HG03354 (cell line): ENCODE results near the gene ABHD10.
"Not testable (repeated sequence)": the region's sequence is repeated elsewhere in the genome, so short reads cannot be mapped to it uniquely, and the experiment has no call there.

Source experiments
- ATAC-seq: cut with Tn5 transposase; IDR thresholded peaks from one replicate; pipeline ENCODE4 v1.9.1; 2021; ENCODE audit warnings: mild to moderate bottlenecking; ENCODE audit not compliant: unreplicated experiment, poor library complexity, severe bottlenecking

ABHD10 gene

DNA sequence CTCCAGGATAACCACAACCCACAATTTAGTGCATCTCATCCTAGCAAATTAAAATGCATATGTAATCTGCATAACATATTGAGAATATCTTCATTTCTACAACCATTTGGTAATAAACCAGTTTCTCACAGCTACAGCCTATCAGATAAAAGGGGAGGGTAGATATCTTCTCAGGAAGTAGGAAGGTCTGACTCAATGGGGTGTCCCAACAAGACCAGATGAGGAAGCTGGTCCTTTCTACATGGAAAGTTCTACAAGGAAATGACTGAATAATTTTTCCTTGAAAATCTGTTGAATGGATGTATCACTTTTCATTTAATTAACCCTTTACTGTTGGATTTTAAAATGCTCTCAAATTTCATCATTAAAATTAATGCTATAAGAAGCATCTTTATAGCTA, 38.3 kb downstream of the ABHD10 start:
- no peak for ATAC-seq

DNA sequence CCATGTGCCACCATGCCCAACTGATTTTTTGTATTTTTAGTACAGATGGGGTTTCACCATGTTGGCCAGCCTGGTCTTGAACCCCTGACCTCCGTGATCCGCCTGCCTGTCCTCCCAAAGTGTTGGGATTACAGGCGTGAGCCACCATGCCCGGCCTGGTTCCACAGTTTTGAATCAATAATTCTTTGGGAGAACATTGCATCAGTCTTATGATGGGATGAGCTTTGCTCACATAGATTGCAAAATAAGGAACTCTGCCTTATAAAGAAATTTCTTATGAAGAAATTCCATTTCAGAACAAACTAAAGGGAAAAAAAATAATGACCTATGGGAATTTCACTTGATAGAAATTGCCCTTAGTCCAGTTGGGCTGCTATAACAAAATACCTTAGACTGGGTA, 39.9 kb downstream of the ABHD10 start:
- no peak for ATAC-seq

DNA sequence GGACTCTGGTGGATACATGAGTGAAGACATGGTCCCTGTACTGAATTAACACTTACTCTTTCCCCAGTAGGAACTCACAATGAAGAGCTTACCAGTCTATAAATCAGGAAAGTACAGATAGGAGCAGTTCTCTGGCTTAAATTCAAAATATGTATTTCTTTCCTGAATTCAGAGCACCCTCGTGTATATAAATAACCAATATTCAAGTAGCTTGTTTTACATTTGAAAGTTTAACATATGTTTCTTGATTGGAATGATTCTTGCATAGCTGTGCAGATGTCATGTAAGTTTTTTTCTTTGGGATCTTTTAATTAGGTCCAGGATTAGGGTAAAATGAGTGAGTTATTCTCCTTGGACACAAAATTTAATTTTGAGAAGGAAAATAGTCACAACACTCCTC, 40.9 kb downstream of the ABHD10 start:
- no peak for ATAC-seq

DNA sequence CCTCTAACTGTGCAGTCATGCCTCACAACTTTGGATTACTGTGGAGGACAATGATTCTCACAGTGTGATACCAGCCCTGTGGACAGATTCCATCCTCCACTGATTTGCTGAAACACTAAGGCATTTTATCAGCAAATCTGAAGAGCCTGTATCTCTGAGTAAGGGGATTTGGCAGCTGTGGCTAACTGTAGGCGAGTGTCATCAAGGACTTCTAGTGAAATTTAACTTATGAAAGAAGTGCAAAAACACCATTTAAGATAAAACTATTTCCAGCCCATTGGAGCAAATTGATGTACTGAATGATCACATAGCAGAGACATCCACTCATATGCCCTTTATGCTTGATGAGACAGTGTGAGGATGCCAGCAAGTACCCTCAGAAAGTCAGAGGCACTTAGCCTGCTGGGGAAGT, 41.9 kb downstream of the ABHD10 start:
- ATAC-seq, result no peak

DNA sequence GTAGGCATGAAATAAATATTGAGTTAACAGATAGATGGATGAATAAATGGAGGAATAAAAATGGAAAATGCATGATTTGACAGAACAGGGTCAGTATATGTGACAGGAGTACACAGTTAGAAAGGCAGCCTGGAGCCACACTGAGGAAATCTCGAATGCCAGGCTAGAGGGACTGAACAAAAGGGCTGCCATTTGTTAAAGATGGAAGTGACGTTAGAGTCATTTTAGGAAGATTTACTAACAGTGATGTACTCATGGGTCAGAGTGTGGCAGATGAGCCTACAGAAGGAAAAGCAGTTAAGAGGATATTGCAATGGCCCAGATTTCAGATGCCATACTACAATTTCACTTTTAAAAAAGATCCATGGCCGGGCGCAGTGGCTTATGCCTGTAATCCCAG, 48.3 kb downstream of the ABHD10 start:
- ATAC-seq, result no peak

DNA sequence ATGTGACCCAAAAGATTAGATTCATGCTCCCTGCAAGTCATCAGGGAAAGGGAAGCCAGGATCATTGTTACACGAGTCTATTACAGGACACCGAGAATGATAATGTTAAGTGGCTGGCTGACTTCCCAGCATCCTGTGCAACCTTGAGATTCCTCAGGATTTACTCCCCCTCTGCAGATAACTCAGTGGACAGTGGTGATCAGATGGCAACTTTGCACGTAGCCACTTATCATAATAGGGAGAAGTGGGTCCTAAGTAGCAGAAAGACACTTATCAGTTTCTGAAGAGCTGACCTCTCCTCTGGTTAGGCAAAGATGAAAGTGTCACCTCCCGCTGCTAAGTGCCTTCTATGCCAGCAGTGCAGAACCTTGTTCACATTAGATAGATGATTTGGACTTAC, 49.0 kb downstream of the ABHD10 start:
- ATAC-seq, result no peak

DNA sequence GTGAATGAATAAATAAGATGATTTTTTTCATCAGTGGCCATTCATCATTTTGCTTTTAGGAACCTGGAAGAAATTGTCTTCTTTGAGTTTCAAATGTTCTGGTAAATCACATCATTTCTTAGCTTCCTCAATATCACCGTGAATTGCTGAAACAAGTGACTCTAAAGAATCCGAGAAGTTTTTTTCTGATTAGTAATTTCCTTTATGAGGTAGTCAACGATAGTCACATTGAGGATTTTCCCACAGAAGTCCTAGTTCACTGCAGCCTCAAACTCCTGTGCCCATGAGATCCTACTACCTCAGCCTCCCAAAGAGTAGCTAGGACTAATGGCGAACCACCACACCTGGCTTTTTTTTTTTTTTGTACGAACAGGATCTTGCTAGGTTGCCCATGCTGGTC, 52.1 kb downstream of the ABHD10 start:
- no peak for ATAC-seq

DNA sequence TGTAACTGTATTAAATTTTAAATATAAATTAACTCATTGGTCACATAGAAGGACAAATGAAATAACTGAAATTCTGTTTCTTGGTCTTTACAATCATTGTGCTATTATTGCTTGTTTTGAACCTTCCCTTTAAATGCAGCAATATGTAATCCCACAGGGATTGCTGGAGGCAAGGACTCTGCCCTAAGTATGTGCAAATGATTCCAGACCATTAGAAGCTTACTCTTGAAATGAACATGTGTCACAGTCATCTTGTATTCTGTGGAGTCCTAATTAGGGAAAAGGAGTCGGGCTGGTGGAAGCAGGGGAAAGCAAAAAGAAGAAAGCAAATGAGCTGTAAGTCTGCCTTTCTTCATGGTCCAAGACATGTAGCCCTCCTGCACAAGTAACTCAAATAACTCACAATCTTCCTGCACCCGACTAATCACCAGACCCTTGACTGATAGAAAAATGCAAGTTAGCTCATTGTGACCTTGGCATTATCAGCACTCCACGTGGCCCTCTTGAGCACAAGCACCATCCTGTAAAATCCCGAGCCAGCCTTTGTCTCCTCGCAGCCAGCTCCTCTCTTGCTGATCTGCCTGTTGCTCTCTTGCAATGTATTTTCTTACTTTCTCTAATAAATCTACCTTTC, 53.4 kb downstream of the ABHD10 start:
- ATAC-seq, result no peak

DNA sequence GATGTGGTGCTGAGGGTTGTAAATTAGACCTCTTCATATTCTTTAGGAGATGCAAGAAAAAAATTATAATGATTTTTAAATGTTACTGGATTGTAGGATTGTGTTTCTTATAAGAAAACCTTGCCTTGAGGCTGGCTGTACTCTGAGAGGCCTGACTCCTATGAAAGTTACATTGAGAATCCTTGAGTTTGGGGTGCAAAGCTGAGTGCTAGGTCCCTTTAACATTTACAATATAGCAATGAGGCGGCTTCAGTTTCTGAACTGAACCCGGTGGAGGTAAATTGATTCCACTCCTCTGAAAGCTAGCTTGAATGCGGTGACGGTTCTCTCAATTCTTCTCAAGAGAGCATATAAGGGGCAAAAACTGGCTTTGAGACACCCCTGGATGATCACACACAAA, 55.6 kb downstream of the ABHD10 start, which contains the start of gene TMPRSS7:
Gene TMPRSS7, plus strand, starts transcription at position 301 of the 400 bp plus-strand sequence. CDS start 110 bp downstream, outside the sequence.
- no peak for ATAC-seq

DNA sequence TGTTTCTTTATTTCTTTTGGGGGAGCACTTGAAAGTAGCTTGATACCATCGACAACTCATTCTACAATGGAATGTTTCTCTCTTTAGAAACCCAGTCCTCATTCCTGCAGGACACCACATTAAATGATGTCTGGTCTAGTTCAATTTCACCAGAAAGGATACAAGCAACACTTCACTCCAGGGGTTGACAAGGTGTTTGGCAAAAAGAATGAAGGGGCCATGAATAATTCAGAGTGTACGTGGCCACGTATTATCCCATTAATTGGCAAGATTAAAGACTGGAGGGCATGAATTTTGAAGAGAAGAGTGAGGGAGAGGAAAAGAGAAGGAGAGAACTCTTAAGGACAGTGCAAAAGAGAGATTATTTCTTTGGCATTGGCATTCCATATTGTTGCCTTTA, 56.4 kb downstream of the ABHD10 start:
- ATAC-seq, result no peak

DNA sequence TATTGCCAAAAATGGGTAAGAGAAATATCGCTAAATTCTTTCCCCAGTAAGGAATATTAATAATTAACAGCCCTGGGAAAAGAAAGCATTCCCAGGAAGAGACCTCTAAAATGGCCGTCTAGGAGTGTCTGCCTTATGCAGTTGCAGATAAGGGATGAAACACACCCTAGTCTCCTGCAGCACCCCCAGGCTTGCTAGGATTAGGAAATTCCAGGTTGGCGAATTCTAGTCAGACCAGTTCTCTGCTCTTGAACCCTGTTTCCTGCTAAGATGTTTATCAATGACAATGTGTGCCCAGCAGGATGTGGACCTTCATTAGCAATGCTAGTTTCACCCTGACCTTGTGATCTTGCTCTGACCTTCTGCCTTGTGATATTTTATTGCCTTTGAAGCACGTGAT, 58.4 kb downstream of the ABHD10 start:
- ATAC-seq, result not testable (repeated sequence)

DNA sequence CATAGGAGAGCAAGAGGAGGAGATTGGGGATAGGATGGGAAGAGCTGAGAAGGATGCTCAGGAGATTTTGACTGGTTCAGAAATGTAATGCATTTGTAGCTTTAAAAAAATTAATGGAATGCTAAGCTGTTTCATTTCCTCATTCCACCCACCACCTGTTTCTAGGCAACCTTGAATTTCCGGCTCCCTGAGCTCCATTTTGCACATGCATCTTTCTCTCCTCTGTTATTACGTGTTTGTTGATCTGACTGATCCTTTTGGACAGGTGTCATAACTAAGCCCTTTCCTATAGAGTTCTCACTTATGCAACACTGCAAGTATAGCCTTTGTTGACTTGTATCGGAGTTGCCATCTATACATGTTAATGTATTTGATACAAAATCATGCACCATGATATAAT, 60.0 kb downstream of the ABHD10 start:
- ATAC-seq, result peak; percentile 51

DNA sequence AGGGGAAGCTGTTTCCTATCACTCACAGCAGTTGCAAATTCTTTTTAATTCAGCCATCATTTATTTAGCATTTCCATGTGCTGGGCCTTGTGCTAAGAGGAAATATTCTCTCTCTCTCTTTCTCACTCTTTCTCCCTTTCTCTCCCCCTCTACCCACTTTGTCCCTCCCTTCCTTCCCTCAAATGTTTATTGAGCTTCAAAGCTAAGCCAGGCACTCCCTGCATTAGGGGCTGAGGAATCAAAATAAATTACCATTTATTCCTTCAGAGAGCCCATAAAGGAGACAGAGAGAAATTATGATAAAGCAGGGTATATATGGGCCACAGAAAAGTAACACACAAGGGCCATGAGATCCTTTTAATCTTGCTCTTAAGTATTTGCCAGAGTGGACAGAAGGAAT, 62.5 kb downstream of the ABHD10 start:
- ATAC-seq, result no peak

DNA sequence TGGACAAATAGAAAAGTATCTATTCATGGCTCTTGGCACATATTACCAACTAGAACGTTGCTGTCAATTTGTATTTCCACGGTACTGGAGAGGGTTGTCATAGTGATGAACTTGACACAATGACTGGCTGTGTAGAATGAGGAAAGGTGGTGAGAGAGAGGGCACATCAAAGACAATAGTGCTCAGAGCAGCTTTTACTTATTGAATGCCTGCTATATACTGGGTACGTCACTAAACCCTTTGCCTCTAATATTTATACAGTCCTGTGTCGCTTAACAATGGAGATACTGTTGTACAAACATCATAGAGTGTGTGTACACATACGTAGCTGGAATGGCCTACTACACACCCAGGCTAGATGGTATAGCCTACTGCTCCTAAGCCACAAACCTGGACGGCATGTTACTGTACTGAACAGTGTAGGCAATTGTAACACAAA, 64.0 kb downstream of the ABHD10 start:
- ATAC-seq, result no peak
